Hepatocyte (in vitro differentiated cells): ENCODE measurements around the gene RBFOX2.

Source experiments
- EZH2 ChIP-seq: fragments of 200-600 bp; sonication (generic); IDR thresholded peaks from 2 replicates; pipeline ENCODE4 v1.6.1; 2016; ENCODE audit warnings: antibody characterized with exemption, mild to moderate bottlenecking, borderline replicate concordance
- TF ChIP-seq, protein P1 (sequence below): fragments of 200-600 bp; sonication (generic); IDR thresholded peaks from 2 replicates; pipeline ENCODE4 v1.5.1; 2016; ENCODE audit warnings: antibody characterized with exemption, mild to moderate bottlenecking; ENCODE audit not compliant: poor library complexity

DNA sequence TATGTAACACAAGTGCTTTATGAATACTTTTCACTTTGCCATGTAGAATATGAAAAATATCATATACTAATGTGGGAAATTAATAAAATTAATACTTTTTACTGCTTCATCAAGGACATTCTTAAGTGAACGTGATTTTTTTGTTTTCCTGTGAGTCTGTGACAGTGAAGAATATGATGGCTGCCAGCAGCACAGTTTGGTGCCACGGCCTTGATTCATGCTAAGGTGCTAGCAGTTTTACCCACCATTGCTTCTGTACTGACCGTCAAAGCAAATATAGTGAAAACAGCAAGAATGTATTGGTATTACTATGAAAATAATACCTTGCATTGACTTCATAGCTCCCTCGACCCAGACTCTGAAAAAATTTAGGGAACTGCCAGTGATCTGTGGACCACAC is 231.2 kb downstream of the RBFOX2 start:
- TF ChIP-seq, protein P1, sequence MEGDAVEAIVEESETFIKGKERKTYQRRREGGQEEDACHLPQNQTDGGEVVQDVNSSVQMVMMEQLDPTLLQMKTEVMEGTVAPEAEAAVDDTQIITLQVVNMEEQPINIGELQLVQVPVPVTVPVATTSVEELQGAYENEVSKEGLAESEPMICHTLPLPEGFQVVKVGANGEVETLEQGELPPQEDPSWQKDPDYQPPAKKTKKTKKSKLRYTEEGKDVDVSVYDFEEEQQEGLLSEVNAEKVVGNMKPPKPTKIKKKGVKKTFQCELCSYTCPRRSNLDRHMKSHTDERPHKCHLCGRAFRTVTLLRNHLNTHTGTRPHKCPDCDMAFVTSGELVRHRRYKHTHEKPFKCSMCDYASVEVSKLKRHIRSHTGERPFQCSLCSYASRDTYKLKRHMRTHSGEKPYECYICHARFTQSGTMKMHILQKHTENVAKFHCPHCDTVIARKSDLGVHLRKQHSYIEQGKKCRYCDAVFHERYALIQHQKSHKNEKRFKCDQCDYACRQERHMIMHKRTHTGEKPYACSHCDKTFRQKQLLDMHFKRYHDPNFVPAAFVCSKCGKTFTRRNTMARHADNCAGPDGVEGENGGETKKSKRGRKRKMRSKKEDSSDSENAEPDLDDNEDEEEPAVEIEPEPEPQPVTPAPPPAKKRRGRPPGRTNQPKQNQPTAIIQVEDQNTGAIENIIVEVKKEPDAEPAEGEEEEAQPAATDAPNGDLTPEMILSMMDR: no peak
- TF ChIP-seq EZH2: no peak
